ENCODE results near the gene PRR3. TPM values are rescaled to one million over a fixed set of nuclear protein-coding genes. Genes with fewer than 3 reads are reported as not detected.

PRR3 gene
- total and polyA plus RNA-seq, 9 of the 15 experiments (the other 6 are each of a cell fraction or from before 2014, with no cell fraction given) = 23.5 to 59.6 (median 28.8) TPM

DNA sequence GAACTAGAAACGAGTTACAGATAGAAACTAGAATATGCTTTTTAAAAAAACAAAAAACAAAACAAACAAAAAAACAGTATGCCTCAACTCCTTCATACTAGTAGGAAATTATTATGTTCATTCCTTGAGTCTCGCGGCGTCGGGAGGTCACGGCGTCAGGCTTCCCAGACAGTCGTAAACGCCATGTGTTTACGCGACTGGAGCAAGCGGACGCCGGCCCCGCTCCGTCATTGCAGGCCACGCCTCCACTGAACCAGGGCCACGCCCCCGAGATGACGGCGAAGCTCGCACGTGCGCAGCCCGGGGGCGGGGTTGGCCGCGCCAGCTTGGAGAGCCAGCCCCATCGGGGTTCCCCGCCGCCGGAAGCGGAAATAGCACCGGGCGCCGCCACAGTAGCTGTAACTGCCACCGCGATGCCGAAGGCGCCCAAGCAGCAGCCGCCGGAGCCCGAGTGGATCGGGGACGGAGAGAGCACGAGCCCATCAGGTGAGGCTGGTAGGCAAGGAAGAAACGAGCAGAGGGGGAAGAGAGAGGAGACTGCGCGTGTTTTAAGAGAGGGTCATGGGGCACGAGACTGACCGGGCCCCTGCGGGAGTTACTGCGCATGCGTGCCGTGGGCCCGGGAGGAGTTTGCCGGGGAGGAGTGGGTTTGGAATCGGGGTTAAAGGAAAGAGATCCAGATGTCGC, 14.1 kb downstream of the PRR3 start, which contains the start of gene ABCF1 (continued):
- TF ChIP-seq MTF1 (CRISPR knock-in tag; IDR thresholded peaks at IDR 0.05; ENCODE audit: borderline replicate concordance) (no peak), HEY1 (CRISPR knock-in tag; IDR thresholded peaks at IDR 0.05; ENCODE audit: borderline replicate concordance) (no peak), HDAC3 (IDR thresholded peaks at IDR 0.05; ENCODE audit: borderline replicate concordance, partially characterized antibody) (peak; percentile 77), POLR3A (IDR thresholded peaks at IDR 0.05; ENCODE audit: borderline replicate concordance, extremely low read depth, insufficient read depth, insufficient read length) (no peak), SMAD4 (CRISPR knock-in tag; conservative IDR thresholded peaks at IDR 0.05) (peak; percentile 79), SRSF9 (IDR thresholded peaks at IDR 0.05; ENCODE audit: borderline replicate concordance, low read depth, low read length) (no peak), ZNF316 (IDR thresholded peaks at IDR 0.05) (peak; percentile 7; the same call in 1 of the 2 replicates), JUN (IDR thresholded peaks at IDR 0.05; ENCODE audit: borderline replicate concordance, low read depth, low read length) (peak; percentile 85), JUN (CRISPR knock-in tag; IDR thresholded peaks at IDR 0.05; ENCODE audit: borderline replicate concordance) (peak; percentile 14; the same call in 1 of the 2 replicates), ZNF644 (tag; IDR thresholded peaks at IDR 0.05; ENCODE audit: low read depth) (no peak), TOE1 (IDR thresholded peaks at IDR 0.05; ENCODE audit: borderline replicate concordance) (peak; percentile 91), TOE1 (CRISPR knock-in tag; IDR thresholded peaks at IDR 0.05; ENCODE audit: borderline replicate concordance, low read depth) (no peak), SMARCC2 (IDR thresholded peaks at IDR 0.05; ENCODE audit: low read depth) (0 out of 2 replicates have a peak, but pooled peaks have one; percentile 22), ARNT (IDR thresholded peaks at IDR 0.05) (peak in 1 of 2 experiments; percentile 12; a peak in 1 of 4 replicates), ZNF232 (CRISPR knock-in tag; IDR thresholded peaks at IDR 0.05) (0 out of 2 replicates have a peak, but pooled peaks have one; percentile 18), ZNF778 (CRISPR knock-in tag; IDR thresholded peaks at IDR 0.05) (no peak), SLC30A9 (CRISPR knock-in tag; IDR thresholded peaks at IDR 0.05) (no peak), GABPA (tag; conservative IDR thresholded peaks at IDR 0.05; ENCODE audit: low read depth) (peak; percentile 99), ZKSCAN8 (CRISPR knock-in tag; IDR thresholded peaks at IDR 0.05) (peak; percentile 57; the same call in 1 of the 2 replicates), ZFP30 (CRISPR knock-in tag; IDR thresholded peaks at IDR 0.05; ENCODE audit: borderline replicate concordance) (no peak), PRMT5 (CRISPR knock-in tag; IDR thresholded peaks at IDR 0.05) (no peak), RBM34 (IDR thresholded peaks at IDR 0.05; ENCODE audit: borderline replicate concordance, insufficient read depth, low read length) (peak; percentile 53; the same call in 1 of the 2 replicates), EP400 (IDR thresholded peaks at IDR 0.05) (peak; percentile 99), STAT5B (CRISPR knock-in tag; IDR thresholded peaks at IDR 0.05) (no peak)
- TF ChIP-seq, protein P1, sequence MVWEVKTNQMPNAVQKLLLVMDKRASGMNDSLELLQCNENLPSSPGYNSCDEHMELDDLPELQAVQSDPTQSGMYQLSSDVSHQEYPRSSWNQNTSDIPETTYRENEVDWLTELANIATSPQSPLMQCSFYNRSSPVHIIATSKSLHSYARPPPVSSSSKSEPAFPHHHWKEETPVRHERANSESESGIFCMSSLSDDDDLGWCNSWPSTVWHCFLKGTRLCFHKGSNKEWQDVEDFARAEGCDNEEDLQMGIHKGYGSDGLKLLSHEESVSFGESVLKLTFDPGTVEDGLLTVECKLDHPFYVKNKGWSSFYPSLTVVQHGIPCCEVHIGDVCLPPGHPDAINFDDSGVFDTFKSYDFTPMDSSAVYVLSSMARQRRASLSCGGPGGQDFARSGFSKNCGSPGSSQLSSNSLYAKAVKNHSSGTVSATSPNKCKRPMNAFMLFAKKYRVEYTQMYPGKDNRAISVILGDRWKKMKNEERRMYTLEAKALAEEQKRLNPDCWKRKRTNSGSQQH (CRISPR knock-in tag; IDR thresholded peaks at IDR 0.05) = peak; percentile 88
- TF ChIP-seq, protein P2, sequence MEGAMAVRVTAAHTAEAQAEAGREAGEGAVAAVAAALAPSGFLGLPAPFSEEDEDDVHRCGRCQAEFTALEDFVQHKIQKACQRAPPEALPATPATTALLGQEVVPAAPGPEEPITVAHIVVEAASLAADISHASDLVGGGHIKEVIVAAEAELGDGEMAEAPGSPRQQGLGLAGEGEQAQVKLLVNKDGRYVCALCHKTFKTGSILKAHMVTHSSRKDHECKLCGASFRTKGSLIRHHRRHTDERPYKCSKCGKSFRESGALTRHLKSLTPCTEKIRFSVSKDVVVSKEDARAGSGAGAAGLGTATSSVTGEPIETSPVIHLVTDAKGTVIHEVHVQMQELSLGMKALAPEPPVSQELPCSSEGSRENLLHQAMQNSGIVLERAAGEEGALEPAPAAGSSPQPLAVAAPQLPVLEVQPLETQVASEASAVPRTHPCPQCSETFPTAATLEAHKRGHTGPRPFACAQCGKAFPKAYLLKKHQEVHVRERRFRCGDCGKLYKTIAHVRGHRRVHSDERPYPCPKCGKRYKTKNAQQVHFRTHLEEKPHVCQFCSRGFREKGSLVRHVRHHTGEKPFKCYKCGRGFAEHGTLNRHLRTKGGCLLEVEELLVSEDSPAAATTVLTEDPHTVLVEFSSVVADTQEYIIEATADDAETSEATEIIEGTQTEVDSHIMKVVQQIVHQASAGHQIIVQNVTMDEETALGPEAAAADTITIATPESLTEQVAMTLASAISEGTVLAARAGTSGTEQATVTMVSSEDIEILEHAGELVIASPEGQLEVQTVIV (CRISPR knock-in tag; IDR thresholded peaks at IDR 0.05; ENCODE audit: borderline replicate concordance) = no peak; the same call in 1 of the 2 replicates
